Spleen (tissue), 11 donors: Measurements from ENCODE around the gene FBXW8. TPM values are rescaled to one million over a fixed set of nuclear protein-coding genes. Genes with fewer than 3 reads are reported as not detected.

Experiments used
- DNase-seq: peaks from one replicate; pipeline ENCODE4 v3.0.0-alpha.2; 2020
- H3K27ac ChIP-seq, 8 donors: fragments of 200-600 bp; sonication (generic) in 7 of 8; 1 replicate in 4 of 8; 2 replicates in 4 of 8; pipeline versions ENCODE4 v1.5.0 to v1.8.0; 2016 to 2021; ENCODE audit warnings: inconsistent platforms in 4 of 8, mild to moderate bottlenecking in 4 of 8, moderate library complexity in 1 of 8
- H3K27me3 ChIP-seq, 7 donors: fragments of 200-600 bp; sonication (generic) in 6 of 7; replicated peaks in 1 of 7; 1 replicate in 4 of 7; 2 replicates in 3 of 7; pipeline versions ENCODE4 v1.5.0 to v1.8.0; 2016 to 2021; ENCODE audit warnings: inconsistent platforms in 3 of 7, mild to moderate bottlenecking in 1 of 7
- H3K36me3 ChIP-seq, 6 donors: fragments of 200-600 bp; sonication (generic) in 5 of 6; 1 replicate in 4 of 6; 2 replicates in 2 of 6; pipeline versions ENCODE4 v1.5.0 to v1.8.0; 2016 to 2021; ENCODE audit warnings: inconsistent platforms in 2 of 6
- H3K4me1 ChIP-seq, 6 donors: fragments of 200-600 bp; sonication (generic) in 5 of 6; 1 replicate in 3 of 6; 2 replicates in 3 of 6; pipeline versions ENCODE4 v1.5.0 to v1.8.0; 2016 to 2021; ENCODE audit warnings: inconsistent platforms in 3 of 6
- H3K4me3 ChIP-seq, 8 donors: fragments of 200-600 bp; sonication (generic) in 7 of 8; 1 replicate in 4 of 8; 2 replicates in 4 of 8; pipeline versions ENCODE4 v1.5.0 to v1.8.0; 2016 to 2021; ENCODE audit warnings: inconsistent platforms in 4 of 8, mild to moderate bottlenecking in 4 of 8, moderate library complexity in 2 of 8
- H3K9me3 ChIP-seq, 8 donors: fragments of 200-600 bp; sonication (generic) in 7 of 8; 1 replicate in 4 of 8; 2 replicates in 4 of 8; pipeline versions ENCODE4 v1.5.0 to v1.8.0; 2016 to 2021; ENCODE audit warnings: inconsistent platforms in 4 of 8
- CTCF ChIP-seq, 11 experiments: fragments of 200-600 bp in 7 of 11; fragments of 450-650 bp in 4 of 11; sonication (generic) in 4 of 11; IDR thresholded peaks in 8 of 11; conservative IDR thresholded peaks in 3 of 11; 1 replicate in 7 of 11; 2 replicates in 4 of 11; pipeline versions ENCODE4 v1.4.0 to v1.8.0; 2016 to 2021; ENCODE audit warnings: antibody characterized with exemption in 11 of 11, inconsistent platforms in 4 of 11, mild to moderate bottlenecking in 1 of 11
- POLR2A ChIP-seq, 3 donors: fragments of 450-650 bp; IDR thresholded peaks; one replicate each; pipeline ENCODE4 v1.5.1; 2017; ENCODE audit warnings: antibody characterized with exemption in 3 of 3, mild to moderate bottlenecking in 1 of 3
- POLR2AphosphoS5 ChIP-seq, 3 donors: sonication (generic); formaldehyde crosslinking; IDR thresholded peaks; one replicate each; pipeline ENCODE4 v1.5.1; 2017; ENCODE audit warnings: antibody characterized with exemption in 3 of 3
- WGBS, 5 donors: extraction: QIAGEN DNeasy Blood & Tissue Kit in 3 of 5; methylation state at CpG; one replicate each; pipeline versions ENCODE4 v1.1.5 to v1.1.7; 2013 to 2018; 5-methylcytosine and 5-hydroxymethylcytosine counted together
- intact Hi-C: fragments of 100-400 bp; cut with DNase I; formaldehyde crosslinking; loops from one replicate; pipeline ENCODE4 v1.15.0; 2023; ENCODE audit warnings: low total_unique reads
- polyA plus RNA-seq, 3 donors: library from polyadenylated mRNA; stranded (reverse); fragments of 200-250 nt; gene quantifications; one replicate each; pipeline ENCODE4 v1.2.1, GENCODE V29; 2013
- total RNA-seq, 7 donors: library from RNA; depleted of rRNA in 3 of 7; stranded (reverse); fragments of >200 nt in 3 of 7; fragmentation: NEBNext Ultra II Directional in 4 of 7; extraction: Animal tissue kit (Norgen Biotek cat#: 25700) in 4 of 7; gene quantifications; one replicate each; pipeline versions ENCODE4 v1.1.0 to v1.2.1, GENCODE V29; 2016 to 2021
- donor health status: healthy with polysubstance abuse.
- donor health status: DM: no; HTN: no; CAD: no; lungs with moderate emphysema.
- donor health status: DM: no; HTN: no; CAD: no.
- donor health status: Bipolar disorder and iron deficiency.
- donor health status: healthy.
- donor health status: DM: no; HTN: no; CAD: no.
- donor health status: DM: yes; HTN: yes; CAD: no.

The FBXW8 gene
- total and polyA plus RNA-seq, 10 donors: 2.2 to 17.3 (median 11.8) TPM

- DNase-seq: no peak
- no peak overlapping the region for H3K4me3 ChIP-seq
- WGBS, 5 donors: 85 to 96% (median 94%) methylated on average over 3 to 8 of the region's 8 CpGs
- H3K9me3 ChIP-seq: no peaks in the 10 kb centered on the region
- no peaks in the 10 kb centered on the region for H3K27me3 ChIP-seq
- H3K4me1 ChIP-seq: peaks cover 0 to 9% (median 7%) of the 10 kb centered on the region in 6 donors
- peaks cover 0 to 96% (median 63%) of the 10 kb centered on the region in 6 donors for H3K36me3 ChIP-seq
- H3K27ac ChIP-seq: no peak overlapping the region
- TF ChIP-seq POLR2AphosphoS5 (IDR thresholded peaks at IDR 0.05) (no peak), CTCF (IDR thresholded peaks at IDR 0.05 in 8 of 11, conservative IDR thresholded peaks at IDR 0.05 in 3 of 11) (no peak), POLR2A (IDR thresholded peaks at IDR 0.05) (no peak)
- intact Hi-C loops: no loop called here
Measured at GRCh38 chr12:117026921-117027250, 116.1 kb downstream of the FBXW8 start.

GRCh38 chr12:117027251-117028086, 116.7 kb downstream of the FBXW8 start:
- no peak for TF ChIP-seq POLR2AphosphoS5 (IDR thresholded peaks at IDR 0.05)
- TF ChIP-seq CTCF (IDR thresholded peaks at IDR 0.05 in 8 of 11, conservative IDR thresholded peaks at IDR 0.05 in 3 of 11): no peak
- Histone ChIP-seq H3K9me3 (no peaks in the 10 kb centered on the region), H3K36me3 (peaks cover 0 to 91% (median 61%) of the 10 kb centered on the region in 6 donors), H3K4me3 (no peak overlapping the region), H3K4me1 (peaks cover 0 to 9% (median 8%) of the 10 kb centered on the region in 6 donors), H3K27me3 (peaks cover 0 to under 1% (median 0%) of the 10 kb centered on the region in 7 donors), H3K27ac (no peak overlapping the region)
- WGBS, 5 donors: 93 to 97% (median 96%) methylated on average over 34 to 38 of the region's 38 CpGs
- intact Hi-C loops: no loop called here
- peak; percentile 68 for DNase-seq

GRCh38 chr12:117028254-117028653, 117.5 kb downstream of the FBXW8 start:
- DNase-seq: peak; percentile 54
- 88 to 94% (median 91%) methylated on average over 14 of the region's 14 CpGs for WGBS, 5 donors
- Histone ChIP-seq H3K27me3 (peaks cover 0 to 8% (median 0%) of the 10 kb centered on the region in 7 donors), H3K27ac (no peak overlapping the region), H3K4me3 (no peak overlapping the region), H3K36me3 (peaks cover 0 to 83% (median 57%) of the 10 kb centered on the region in 6 donors), H3K9me3 (no peaks in the 10 kb centered on the region), H3K4me1 (peaks cover 0 to 16% (median 11%) of the 10 kb centered on the region in 6 donors)
- TF ChIP-seq POLR2AphosphoS5 (IDR thresholded peaks at IDR 0.05) (peak in 1 of 3 donors; percentile 39), CTCF (IDR thresholded peaks at IDR 0.05 in 8 of 11, conservative IDR thresholded peaks at IDR 0.05 in 3 of 11) (no peak)
- intact Hi-C loops: no loop called here

GRCh38 chr12:117030187-117030900, 119.6 kb downstream of the FBXW8 start:
- H3K27ac ChIP-seq: no peak overlapping the region
- TF ChIP-seq POLR2A (IDR thresholded peaks at IDR 0.05) (no peak), CTCF (IDR thresholded peaks at IDR 0.05 in 8 of 11, conservative IDR thresholded peaks at IDR 0.05 in 3 of 11) (no peak), POLR2AphosphoS5 (IDR thresholded peaks at IDR 0.05) (no peak)
- peak; percentile 25 for DNase-seq
- WGBS, 5 donors: 90 to 96% (median 93%) methylated on average over 19 of the region's 19 CpGs
- H3K36me3 ChIP-seq: peaks cover 0 to 69% (median 38%) of the 10 kb centered on the region in 6 donors
- H3K9me3 ChIP-seq: no peaks in the 10 kb centered on the region
- peaks cover 0 to 23% (median 0%) of the 10 kb centered on the region in 7 donors for H3K27me3 ChIP-seq
- H3K4me1 ChIP-seq: peaks cover 0 to 21% (median 14%) of the 10 kb centered on the region in 6 donors
- no peak overlapping the region for H3K4me3 ChIP-seq
- intact Hi-C loops: no loop called here
